Measurements from ENCODE around the gene ST7.

Gene ST7

GRCh38 chr7:117271566-117271965, 318.3 kb downstream of the ST7 start:
- H3K4me3 ChIP-seq (ENCODE audit: low read depth, low read length) = no peak overlapping the region
- in situ Hi-C loops (cut with HindIII; ENCODE audit: low sequenced_read_pairs) = no loop called here
- TF ChIP-seq, protein P1, sequence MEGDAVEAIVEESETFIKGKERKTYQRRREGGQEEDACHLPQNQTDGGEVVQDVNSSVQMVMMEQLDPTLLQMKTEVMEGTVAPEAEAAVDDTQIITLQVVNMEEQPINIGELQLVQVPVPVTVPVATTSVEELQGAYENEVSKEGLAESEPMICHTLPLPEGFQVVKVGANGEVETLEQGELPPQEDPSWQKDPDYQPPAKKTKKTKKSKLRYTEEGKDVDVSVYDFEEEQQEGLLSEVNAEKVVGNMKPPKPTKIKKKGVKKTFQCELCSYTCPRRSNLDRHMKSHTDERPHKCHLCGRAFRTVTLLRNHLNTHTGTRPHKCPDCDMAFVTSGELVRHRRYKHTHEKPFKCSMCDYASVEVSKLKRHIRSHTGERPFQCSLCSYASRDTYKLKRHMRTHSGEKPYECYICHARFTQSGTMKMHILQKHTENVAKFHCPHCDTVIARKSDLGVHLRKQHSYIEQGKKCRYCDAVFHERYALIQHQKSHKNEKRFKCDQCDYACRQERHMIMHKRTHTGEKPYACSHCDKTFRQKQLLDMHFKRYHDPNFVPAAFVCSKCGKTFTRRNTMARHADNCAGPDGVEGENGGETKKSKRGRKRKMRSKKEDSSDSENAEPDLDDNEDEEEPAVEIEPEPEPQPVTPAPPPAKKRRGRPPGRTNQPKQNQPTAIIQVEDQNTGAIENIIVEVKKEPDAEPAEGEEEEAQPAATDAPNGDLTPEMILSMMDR (IDR thresholded peaks at IDR 0.05; ENCODE audit: low read depth, low read length, missing control alignments) = no peak
- no peak for DNase-seq (ENCODE audit: low read depth)

GRCh38 chr7:117272017-117272759, 318.9 kb downstream of the ST7 start:
- no peak for DNase-seq (ENCODE audit: low read depth)
- TF ChIP-seq, protein P1 (IDR thresholded peaks at IDR 0.05; ENCODE audit: low read depth, low read length, missing control alignments) = no peak
- in situ Hi-C loops (cut with HindIII; ENCODE audit: low sequenced_read_pairs) = no loop called here
- no peak overlapping the region for H3K4me3 ChIP-seq (ENCODE audit: low read depth, low read length)

GRCh38 chr7:117273325-117273724, 320.0 kb downstream of the ST7 start:
- DNase-seq (ENCODE audit: low read depth) = no peak
- in situ Hi-C loops (cut with HindIII; ENCODE audit: low sequenced_read_pairs) = no loop called here
- no peak overlapping the region for H3K4me3 ChIP-seq (ENCODE audit: low read depth, low read length)
- TF ChIP-seq, protein P1 (IDR thresholded peaks at IDR 0.05; ENCODE audit: low read depth, low read length, missing control alignments) = no peak

GRCh38 chr7:117273814-117274225, 320.5 kb downstream of the ST7 start:
- DNase-seq (ENCODE audit: low read depth) = no peak
- no peak overlapping the region for H3K4me3 ChIP-seq (ENCODE audit: low read depth, low read length)
- TF ChIP-seq, protein P1 (IDR thresholded peaks at IDR 0.05; ENCODE audit: low read depth, low read length, missing control alignments) = no peak
- in situ Hi-C loops (cut with HindIII; ENCODE audit: low sequenced_read_pairs) = no loop called here

GRCh38 chr7:117274951-117275350, 321.6 kb downstream of the ST7 start:
- in situ Hi-C loops (cut with HindIII; ENCODE audit: low sequenced_read_pairs) = no loop called here
- TF ChIP-seq, protein P1 (IDR thresholded peaks at IDR 0.05; ENCODE audit: low read depth, low read length, missing control alignments) = no peak
- H3K4me3 ChIP-seq (ENCODE audit: low read depth, low read length) = no peak overlapping the region
- DNase-seq (ENCODE audit: low read depth) = no peak

- TF ChIP-seq, protein P1 (IDR thresholded peaks at IDR 0.05; ENCODE audit: low read depth, low read length, missing control alignments) = no peak
- in situ Hi-C loops (cut with HindIII; ENCODE audit: low sequenced_read_pairs) = no loop called here
- no peak overlapping the region for H3K4me3 ChIP-seq (ENCODE audit: low read depth, low read length)
- no peak for DNase-seq (ENCODE audit: low read depth)
Observed at GRCh38 chr7:117277576-117277975, 324.3 kb downstream of the ST7 start.
